Ishikawa (cell line): ENCODE measurements around the gene PINK1.

Experiments
- EP300 ChIP-seq: IDR thresholded peaks from 2 replicates; pipeline ENCODE4 v1.6.1; 2012; ENCODE audit warnings: borderline replicate concordance
- FOXM1 ChIP-seq: IDR thresholded peaks from 2 replicates; pipeline ENCODE4 v1.6.1; 2012; ENCODE audit warnings: low read depth, borderline replicate concordance
- RAD21 ChIP-seq: IDR thresholded peaks from 2 replicates; pipeline ENCODE4 v1.6.1; 2012; ENCODE audit warnings: low read depth
- TAF1 ChIP-seq: IDR thresholded peaks from 2 replicates; pipeline ENCODE4 v1.6.1; 2012; ENCODE audit warnings: low read depth, mild to moderate bottlenecking
- TCF12 ChIP-seq: IDR thresholded peaks from 2 replicates; pipeline ENCODE4 v1.6.1; 2012; ENCODE audit warnings: low read depth
- YY1 ChIP-seq: IDR thresholded peaks from 2 replicates; pipeline ENCODE4 v1.6.1; 2012; ENCODE audit warnings: low read depth
- ZBTB7A ChIP-seq: IDR thresholded peaks from 2 replicates; pipeline ENCODE4 v1.6.1; 2012; ENCODE audit warnings: low read depth
- TF ChIP-seq, protein P1 (sequence below): IDR thresholded peaks from 2 replicates; pipeline ENCODE4 v1.6.1; 2012; ENCODE audit warnings: low read depth, mild to moderate bottlenecking

- TF ChIP-seq EP300 (no peak), TCF12 (no peak), YY1 (no peak), ZBTB7A (no peak), FOXM1 (no peak), RAD21 (no peak), TAF1 (no peak)
- TF ChIP-seq, protein P1, sequence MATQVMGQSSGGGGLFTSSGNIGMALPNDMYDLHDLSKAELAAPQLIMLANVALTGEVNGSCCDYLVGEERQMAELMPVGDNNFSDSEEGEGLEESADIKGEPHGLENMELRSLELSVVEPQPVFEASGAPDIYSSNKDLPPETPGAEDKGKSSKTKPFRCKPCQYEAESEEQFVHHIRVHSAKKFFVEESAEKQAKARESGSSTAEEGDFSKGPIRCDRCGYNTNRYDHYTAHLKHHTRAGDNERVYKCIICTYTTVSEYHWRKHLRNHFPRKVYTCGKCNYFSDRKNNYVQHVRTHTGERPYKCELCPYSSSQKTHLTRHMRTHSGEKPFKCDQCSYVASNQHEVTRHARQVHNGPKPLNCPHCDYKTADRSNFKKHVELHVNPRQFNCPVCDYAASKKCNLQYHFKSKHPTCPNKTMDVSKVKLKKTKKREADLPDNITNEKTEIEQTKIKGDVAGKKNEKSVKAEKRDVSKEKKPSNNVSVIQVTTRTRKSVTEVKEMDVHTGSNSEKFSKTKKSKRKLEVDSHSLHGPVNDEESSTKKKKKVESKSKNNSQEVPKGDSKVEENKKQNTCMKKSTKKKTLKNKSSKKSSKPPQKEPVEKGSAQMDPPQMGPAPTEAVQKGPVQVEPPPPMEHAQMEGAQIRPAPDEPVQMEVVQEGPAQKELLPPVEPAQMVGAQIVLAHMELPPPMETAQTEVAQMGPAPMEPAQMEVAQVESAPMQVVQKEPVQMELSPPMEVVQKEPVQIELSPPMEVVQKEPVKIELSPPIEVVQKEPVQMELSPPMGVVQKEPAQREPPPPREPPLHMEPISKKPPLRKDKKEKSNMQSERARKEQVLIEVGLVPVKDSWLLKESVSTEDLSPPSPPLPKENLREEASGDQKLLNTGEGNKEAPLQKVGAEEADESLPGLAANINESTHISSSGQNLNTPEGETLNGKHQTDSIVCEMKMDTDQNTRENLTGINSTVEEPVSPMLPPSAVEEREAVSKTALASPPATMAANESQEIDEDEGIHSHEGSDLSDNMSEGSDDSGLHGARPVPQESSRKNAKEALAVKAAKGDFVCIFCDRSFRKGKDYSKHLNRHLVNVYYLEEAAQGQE: no peak
These were observed 30.9 kb downstream of the PINK1 start for GRCh38 chr1:20663969-20664715.
